ENCODE data around the gene TMTC1.

DNA sequence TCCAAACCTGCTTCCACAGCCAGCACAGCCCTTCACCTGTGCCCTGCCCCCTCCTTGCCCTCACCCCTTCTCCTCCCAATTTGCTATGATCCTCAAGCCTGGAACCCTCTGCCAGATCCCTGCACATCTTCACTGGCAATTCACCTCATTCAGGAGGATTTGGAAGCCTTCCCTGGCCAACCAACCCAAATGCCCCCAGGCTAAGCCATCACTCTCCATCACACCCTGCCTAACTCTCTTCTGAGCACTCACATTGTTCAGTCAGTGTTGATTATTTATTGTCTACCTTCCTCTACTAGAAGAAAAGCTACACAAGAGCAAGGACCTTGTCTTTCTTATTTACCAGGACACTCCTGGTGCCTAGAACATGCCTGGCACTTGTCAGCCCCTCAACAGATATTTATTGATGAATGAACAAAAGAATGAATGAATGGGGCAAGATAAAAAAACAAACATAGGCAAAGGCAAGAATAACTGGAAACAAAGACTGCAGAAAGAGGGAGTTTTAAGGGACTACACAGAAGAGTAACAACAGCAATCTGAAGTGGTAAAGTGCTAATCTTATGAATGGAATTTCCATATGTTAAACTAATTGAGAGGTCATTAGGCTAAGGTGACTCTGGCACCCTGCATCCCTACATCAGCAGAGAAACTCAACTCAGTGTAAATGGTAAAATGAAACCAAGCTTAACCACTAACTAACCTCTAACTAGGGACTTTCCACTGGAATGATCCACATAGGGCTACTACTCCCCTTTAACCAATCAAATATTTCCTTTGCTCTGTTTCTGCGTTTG is 33.4 kb downstream of the TMTC1 start:
- TF ChIP-seq, protein P1, sequence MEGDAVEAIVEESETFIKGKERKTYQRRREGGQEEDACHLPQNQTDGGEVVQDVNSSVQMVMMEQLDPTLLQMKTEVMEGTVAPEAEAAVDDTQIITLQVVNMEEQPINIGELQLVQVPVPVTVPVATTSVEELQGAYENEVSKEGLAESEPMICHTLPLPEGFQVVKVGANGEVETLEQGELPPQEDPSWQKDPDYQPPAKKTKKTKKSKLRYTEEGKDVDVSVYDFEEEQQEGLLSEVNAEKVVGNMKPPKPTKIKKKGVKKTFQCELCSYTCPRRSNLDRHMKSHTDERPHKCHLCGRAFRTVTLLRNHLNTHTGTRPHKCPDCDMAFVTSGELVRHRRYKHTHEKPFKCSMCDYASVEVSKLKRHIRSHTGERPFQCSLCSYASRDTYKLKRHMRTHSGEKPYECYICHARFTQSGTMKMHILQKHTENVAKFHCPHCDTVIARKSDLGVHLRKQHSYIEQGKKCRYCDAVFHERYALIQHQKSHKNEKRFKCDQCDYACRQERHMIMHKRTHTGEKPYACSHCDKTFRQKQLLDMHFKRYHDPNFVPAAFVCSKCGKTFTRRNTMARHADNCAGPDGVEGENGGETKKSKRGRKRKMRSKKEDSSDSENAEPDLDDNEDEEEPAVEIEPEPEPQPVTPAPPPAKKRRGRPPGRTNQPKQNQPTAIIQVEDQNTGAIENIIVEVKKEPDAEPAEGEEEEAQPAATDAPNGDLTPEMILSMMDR (IDR thresholded peaks at IDR 0.05), result no peak
- no peak for TF ChIP-seq POLR2A (IDR thresholded peaks at IDR 0.05)
